HG03521 (cell line): Measurements from ENCODE around the gene EEPD1.
A peak's percentile ranks its signal among the peaks of the same experiment; 100 is the strongest.

Experiments
- ATAC-seq: cut with Tn5 transposase; IDR thresholded peaks from one replicate; pipeline ENCODE4 v1.9.1; 2021; ENCODE audit warnings: mild to moderate bottlenecking, moderate library complexity; ENCODE audit not compliant: unreplicated experiment

EEPD1 gene

GRCh38 chr7:36297364-36298009, 144.4 kb downstream of the EEPD1 start:
- ATAC-seq, result no peak

- no peak for ATAC-seq
Observed at GRCh38 chr7:36298106-36298505, 145.1 kb downstream of the EEPD1 start.

- no peak for ATAC-seq
Observed at GRCh38 chr7:36299223-36299774, 146.2 kb downstream of the EEPD1 start.

- ATAC-seq, result no peak
Observed at GRCh38 chr7:36299823-36300341, 146.8 kb downstream of the EEPD1 start.

GRCh38 chr7:36300696-36301350, 147.8 kb downstream of the EEPD1 start:
- ATAC-seq, result no peak

GRCh38 chr7:36301914-36302771, 149.1 kb downstream of the EEPD1 start:
- ATAC-seq, result no peak

GRCh38 chr7:36303202-36304098, 150.4 kb downstream of the EEPD1 start:
- no peak for ATAC-seq

- no peak for ATAC-seq
Observed at GRCh38 chr7:36304099-36304425, 151.0 kb downstream of the EEPD1 start.

GRCh38 chr7:36305226-36305625, 152.2 kb downstream of the EEPD1 start:
- ATAC-seq, result no peak

GRCh38 chr7:36305648-36306047, 152.6 kb downstream of the EEPD1 start:
- ATAC-seq, result no peak

- ATAC-seq, result no peak
Observed at GRCh38 chr7:36306222-36306621, 153.2 kb downstream of the EEPD1 start.

- no peak for ATAC-seq
Observed at GRCh38 chr7:36306722-36307121, 153.7 kb downstream of the EEPD1 start.

- no peak for ATAC-seq
Observed at GRCh38 chr7:36308031-36308430, 155.0 kb downstream of the EEPD1 start.

- no peak for ATAC-seq
Observed at GRCh38 chr7:36309301-36309700, 156.2 kb downstream of the EEPD1 start.

GRCh38 chr7:36309716-36310115, 156.7 kb downstream of the EEPD1 start:
- ATAC-seq, result no peak

- no peak for ATAC-seq
Observed at GRCh38 chr7:36310897-36311296, 157.8 kb downstream of the EEPD1 start.

GRCh38 chr7:36311539-36311938, 158.5 kb downstream of the EEPD1 start:
- no peak for ATAC-seq

- ATAC-seq, result peak; percentile 64
Observed at GRCh38 chr7:36312064-36312914, 159.2 kb downstream of the EEPD1 start.

GRCh38 chr7:36312915-36313334, 159.9 kb downstream of the EEPD1 start:
- no peak for ATAC-seq
